ENCODE measurements around the gene APOBR.
A peak's percentile ranks its signal among the peaks of the same experiment; 100 is the strongest.
"Not testable (repeated sequence)": the region's sequence is repeated elsewhere in the genome, so short reads cannot be mapped to it uniquely, and the experiment has no call there.

The APOBR gene

DNA sequence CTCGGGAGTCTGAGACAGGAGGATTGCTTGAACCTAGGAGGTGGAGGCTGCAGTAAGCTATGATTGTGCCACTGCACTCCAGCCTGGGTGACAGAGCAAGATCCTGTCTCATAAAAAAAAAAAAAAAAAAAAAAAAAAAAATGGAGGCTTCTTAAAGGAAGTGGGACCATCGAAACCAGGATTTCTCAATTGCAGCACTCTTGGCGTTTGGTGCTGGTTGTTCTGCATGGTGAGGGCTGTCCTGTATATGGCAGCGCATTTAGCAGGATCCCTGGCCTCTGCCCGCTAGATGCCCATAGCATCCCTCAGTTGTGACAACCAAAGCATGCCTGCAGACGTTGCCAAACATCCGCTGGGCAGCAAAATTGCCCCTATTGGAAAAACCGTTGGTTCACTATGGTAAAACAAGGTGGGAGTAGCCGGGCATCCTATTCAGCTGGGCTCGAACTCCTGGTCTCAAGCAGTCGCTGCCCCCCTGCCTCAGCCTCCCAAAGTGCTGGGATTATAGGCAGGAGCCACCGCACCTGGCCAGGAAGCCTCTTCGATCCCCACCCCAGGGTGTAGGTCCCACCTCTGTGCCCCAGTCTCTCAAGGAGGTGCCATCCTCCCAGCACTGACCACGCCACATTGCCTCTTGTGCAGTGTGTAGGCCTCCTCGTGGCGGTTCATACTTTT, 15.8 kb upstream of the APOBR start:
- Histone ChIP-seq H3K27me3 (replicated peaks; ENCODE audit: control insufficient read depth, insufficient read depth, low read length) (no peaks in the 10 kb centered on the region), H3K4me3 (replicated peaks; ENCODE audit: low read depth, low read length) (no peak overlapping the region), H3K36me3 (ENCODE audit: control insufficient read depth, insufficient read depth, low read length) (peaks cover 11% of the 10 kb centered on the region)
- no peak for DNase-seq (ENCODE audit: extremely low read depth, insufficient read length)
- TF ChIP-seq, protein P1, sequence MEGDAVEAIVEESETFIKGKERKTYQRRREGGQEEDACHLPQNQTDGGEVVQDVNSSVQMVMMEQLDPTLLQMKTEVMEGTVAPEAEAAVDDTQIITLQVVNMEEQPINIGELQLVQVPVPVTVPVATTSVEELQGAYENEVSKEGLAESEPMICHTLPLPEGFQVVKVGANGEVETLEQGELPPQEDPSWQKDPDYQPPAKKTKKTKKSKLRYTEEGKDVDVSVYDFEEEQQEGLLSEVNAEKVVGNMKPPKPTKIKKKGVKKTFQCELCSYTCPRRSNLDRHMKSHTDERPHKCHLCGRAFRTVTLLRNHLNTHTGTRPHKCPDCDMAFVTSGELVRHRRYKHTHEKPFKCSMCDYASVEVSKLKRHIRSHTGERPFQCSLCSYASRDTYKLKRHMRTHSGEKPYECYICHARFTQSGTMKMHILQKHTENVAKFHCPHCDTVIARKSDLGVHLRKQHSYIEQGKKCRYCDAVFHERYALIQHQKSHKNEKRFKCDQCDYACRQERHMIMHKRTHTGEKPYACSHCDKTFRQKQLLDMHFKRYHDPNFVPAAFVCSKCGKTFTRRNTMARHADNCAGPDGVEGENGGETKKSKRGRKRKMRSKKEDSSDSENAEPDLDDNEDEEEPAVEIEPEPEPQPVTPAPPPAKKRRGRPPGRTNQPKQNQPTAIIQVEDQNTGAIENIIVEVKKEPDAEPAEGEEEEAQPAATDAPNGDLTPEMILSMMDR (IDR thresholded peaks at IDR 0.05; ENCODE audit: insufficient read depth, low read length, poor library complexity, severe bottlenecking) = no peak

DNA sequence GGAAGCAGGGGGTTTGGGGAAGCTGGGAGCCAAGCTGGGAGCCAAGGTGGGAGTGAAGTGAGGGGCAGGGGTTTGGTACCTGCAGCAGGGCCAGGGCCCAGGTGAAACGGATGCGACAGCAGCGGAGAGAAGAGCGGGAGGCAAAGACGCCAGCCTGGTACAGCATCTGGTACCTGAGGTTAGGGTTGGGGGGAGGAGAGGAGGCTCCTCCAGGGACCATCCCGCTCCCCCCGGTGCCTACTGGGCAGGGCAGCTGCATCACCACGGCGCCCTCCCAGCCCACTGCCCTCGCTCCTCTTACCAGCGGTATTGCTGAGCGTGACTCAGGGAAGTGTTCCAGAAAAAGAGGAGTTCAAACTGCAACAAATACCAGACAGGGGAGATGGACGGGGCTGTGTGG, 12.4 kb upstream of the APOBR start:
- TF ChIP-seq, protein P1 (IDR thresholded peaks at IDR 0.05; ENCODE audit: insufficient read depth, low read length, poor library complexity, severe bottlenecking) = no peak
- Histone ChIP-seq H3K27me3 (replicated peaks; ENCODE audit: control insufficient read depth, insufficient read depth, low read length) (no peaks in the 10 kb centered on the region), H3K36me3 (ENCODE audit: control insufficient read depth, insufficient read depth, low read length) (peaks cover 15% of the 10 kb centered on the region), H3K4me3 (replicated peaks; ENCODE audit: low read depth, low read length) (no peak overlapping the region)
- DNase-seq (ENCODE audit: extremely low read depth, insufficient read length) = no peak

DNA sequence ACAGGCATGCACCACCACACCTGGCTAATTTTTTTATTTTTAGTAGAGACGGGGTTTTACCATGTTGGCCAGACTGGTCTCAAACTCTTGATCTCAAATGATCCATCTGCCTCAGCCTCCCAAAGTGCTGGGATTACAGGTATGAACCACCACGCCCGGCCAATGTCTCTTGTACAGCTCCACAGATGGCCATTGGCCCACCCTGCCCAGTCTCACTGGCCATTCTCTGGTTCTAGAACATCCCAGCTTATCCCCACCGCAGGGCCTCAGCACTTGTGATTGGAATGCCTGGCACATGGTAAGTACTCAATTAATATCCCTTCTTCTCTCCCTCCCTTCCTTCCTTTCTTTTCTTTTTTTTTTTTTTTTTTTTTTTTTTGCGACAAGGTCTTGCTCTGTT, 11.1 kb upstream of the APOBR start:
- not testable (repeated sequence) for H3K4me3 ChIP-seq (replicated peaks; ENCODE audit: low read depth, low read length); H3K27me3 ChIP-seq (replicated peaks; ENCODE audit: control insufficient read depth, insufficient read depth, low read length)
- H3K36me3 ChIP-seq (ENCODE audit: control insufficient read depth, insufficient read depth, low read length) = peaks cover 14% of the 10 kb centered on the region

DNA sequence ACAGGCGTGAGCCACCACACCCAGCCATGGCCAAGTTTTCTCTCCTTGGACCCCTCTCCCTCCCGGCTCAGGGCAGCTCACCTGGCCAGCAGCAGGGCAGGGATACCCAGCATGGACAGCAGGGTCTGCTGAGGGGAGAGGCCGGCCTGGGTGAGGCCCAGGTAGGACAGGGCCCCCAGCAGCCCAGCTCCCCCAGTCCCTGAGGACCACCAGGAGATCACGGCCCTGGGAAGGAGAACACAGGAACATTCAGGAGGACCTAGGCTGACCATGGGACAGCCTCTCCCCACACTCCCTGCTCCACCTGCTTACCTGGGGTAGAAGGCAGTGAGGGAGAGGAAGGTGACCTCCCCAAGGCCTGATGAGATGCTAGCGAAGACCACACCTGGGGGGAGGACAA, 8.2 kb upstream of the APOBR start:
- TF ChIP-seq, protein P1 (IDR thresholded peaks at IDR 0.05; ENCODE audit: insufficient read depth, low read length, poor library complexity, severe bottlenecking) = no peak
- DNase-seq (ENCODE audit: extremely low read depth, insufficient read length) = no peak
- H3K4me3 ChIP-seq (replicated peaks; ENCODE audit: low read depth, low read length) = no peak overlapping the region
- no peaks in the 10 kb centered on the region for H3K27me3 ChIP-seq (replicated peaks; ENCODE audit: control insufficient read depth, insufficient read depth, low read length)
- peaks cover 7% of the 10 kb centered on the region for H3K36me3 ChIP-seq (ENCODE audit: control insufficient read depth, insufficient read depth, low read length)

More for the DNA sequence above, 11.1 kb upstream of the APOBR start:
- not testable (repeated sequence) for DNase-seq (ENCODE audit: extremely low read depth, insufficient read length)

DNA sequence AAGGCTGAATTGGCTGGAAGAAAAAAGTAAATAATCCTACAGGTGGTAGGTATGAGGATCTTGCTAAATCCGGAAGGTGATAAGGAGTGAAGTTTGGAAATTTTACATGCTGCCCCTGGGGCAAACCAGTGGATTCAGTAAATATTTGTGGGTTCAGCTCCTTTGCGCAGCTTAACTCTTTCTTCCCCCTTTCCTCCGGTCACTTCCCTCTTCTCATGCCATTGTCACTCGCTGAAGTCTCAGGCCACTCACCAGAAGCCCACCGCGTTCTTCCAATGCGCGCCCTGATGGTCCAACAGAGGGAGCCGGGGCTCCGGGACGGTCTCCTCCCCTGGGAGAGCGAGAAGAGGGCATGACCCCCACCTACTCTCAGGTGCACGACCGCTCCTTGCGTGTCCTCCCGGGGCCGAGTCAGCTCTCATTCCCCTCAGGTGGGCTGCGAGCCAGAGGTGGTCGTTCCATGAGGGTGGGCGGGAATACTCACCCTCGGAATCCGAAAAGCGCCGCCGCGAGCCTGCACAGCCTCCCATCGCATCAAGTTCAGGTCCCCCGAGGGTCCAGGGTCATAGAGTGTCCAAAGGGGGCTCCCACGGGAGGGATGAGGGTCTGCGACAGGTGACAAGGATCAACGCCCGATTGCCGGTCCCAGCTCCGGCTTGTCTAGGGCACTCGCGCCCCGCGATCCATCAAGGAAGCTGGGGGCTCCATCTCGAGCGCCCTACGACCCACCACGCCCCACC, 3.0 kb upstream of the APOBR start:
- DNase-seq (ENCODE audit: extremely low read depth, insufficient read length) = no peak
- H3K27me3 ChIP-seq (replicated peaks; ENCODE audit: control insufficient read depth, insufficient read depth, low read length) = no peaks in the 10 kb centered on the region
- TF ChIP-seq, protein P1 (IDR thresholded peaks at IDR 0.05; ENCODE audit: insufficient read depth, low read length, poor library complexity, severe bottlenecking) = peak; percentile 29
- H3K4me3 ChIP-seq (replicated peaks; ENCODE audit: low read depth, low read length) = peak overlapping the region; percentile 80
- peaks cover 3% of the 10 kb centered on the region; the same call in 1 of the 2 replicates for H3K36me3 ChIP-seq (ENCODE audit: control insufficient read depth, insufficient read depth, low read length)

DNA sequence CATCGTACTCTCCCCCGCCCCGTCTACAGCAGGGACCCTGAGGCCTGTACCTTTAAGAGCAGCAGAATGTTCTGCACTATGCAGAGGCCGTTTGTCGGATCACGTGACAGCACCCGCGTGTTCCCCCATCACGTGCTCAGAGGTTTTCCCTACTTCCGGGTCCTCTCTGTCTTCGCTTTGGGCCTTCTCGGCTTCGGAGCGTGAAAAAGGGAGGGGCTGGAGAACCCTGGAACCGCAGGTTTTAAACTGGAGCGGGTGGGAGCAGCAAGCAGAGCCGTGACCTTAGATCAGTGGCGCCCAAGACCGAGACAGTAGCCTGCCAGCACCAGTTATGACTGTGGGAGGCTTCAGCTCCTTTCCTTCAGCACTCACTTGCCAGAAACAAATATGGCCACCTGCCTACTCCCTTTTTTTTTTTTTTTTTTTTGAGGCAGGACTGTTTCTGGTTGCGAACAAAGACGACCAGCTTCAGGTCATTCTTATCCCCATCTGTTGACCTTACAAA, 2.4 kb upstream of the APOBR start, which contains the start of gene CLN3:
Gene CLN3, minus strand, starts transcription at position 105 of the 505 bp plus-strand sequence. CDS start 315 bp downstream, outside the sequence.
- DNase-seq (ENCODE audit: extremely low read depth, insufficient read length) = peak; percentile 93
- TF ChIP-seq, protein P1 (IDR thresholded peaks at IDR 0.05; ENCODE audit: insufficient read depth, low read length, poor library complexity, severe bottlenecking) = no peak
- Histone ChIP-seq H3K27me3 (replicated peaks; ENCODE audit: control insufficient read depth, insufficient read depth, low read length) (no peaks in the 10 kb centered on the region), H3K4me3 (replicated peaks; ENCODE audit: low read depth, low read length) (peak within 1 kb of the TSS; percentile 80), H3K36me3 (ENCODE audit: control insufficient read depth, insufficient read depth, low read length) (peaks cover 2% of the 10 kb centered on the region; the same call in 1 of the 2 replicates)
